ENCODE results near the gene ATG2A.
A peak's percentile ranks its signal among the peaks of the same experiment; 100 is the strongest.

ATG2A gene

GRCh38 chr11:64902102-64902900 lies 14.7 kb downstream of the ATG2A start:
- DNase-seq (ENCODE audit: low read depth in 2 of 2): no peak

- no peak for DNase-seq (ENCODE audit: low read depth in 2 of 2)
Measured at GRCh38 chr11:64900774-64901173, 16.2 kb downstream of the ATG2A start.

- peak in 1 of 2 donors; percentile 57 for DNase-seq (ENCODE audit: low read depth in 2 of 2)
Measured at GRCh38 chr11:64900263-64900678, 16.7 kb downstream of the ATG2A start.

- no peak for DNase-seq (ENCODE audit: low read depth in 2 of 2)
Measured at GRCh38 chr11:64898541-64898940, 18.5 kb downstream of the ATG2A start.

- DNase-seq (ENCODE audit: low read depth in 2 of 2): no peak
Measured at GRCh38 chr11:64898076-64898445, 18.9 kb downstream of the ATG2A start.

GRCh38 chr11:64897381-64898075 lies 19.5 kb downstream of the ATG2A start:
- DNase-seq (ENCODE audit: low read depth in 2 of 2): no peak

GRCh38 chr11:64896448-64897022 lies 20.5 kb downstream of the ATG2A start:
- DNase-seq (ENCODE audit: low read depth in 2 of 2): no peak

- no peak for DNase-seq (ENCODE audit: low read depth in 2 of 2)
Measured at GRCh38 chr11:64894812-64895452, 22.1 kb downstream of the ATG2A start.

GRCh38 chr11:64894070-64894811 lies 22.8 kb downstream of the ATG2A start:
- peak; percentile 74 to 80 for DNase-seq (ENCODE audit: low read depth in 2 of 2)

- DNase-seq (ENCODE audit: low read depth in 2 of 2): no peak
Measured at GRCh38 chr11:64893194-64894069, 23.6 kb downstream of the ATG2A start.

- no peak for DNase-seq (ENCODE audit: low read depth in 2 of 2)
Measured at GRCh38 chr11:64892838-64893193, 24.2 kb downstream of the ATG2A start.

GRCh38 chr11:64892411-64892831 lies 24.6 kb downstream of the ATG2A start:
- DNase-seq (ENCODE audit: low read depth in 2 of 2): no peak

GRCh38 chr11:64891880-64892279 lies 25.1 kb downstream of the ATG2A start:
- DNase-seq (ENCODE audit: low read depth in 2 of 2): no peak

GRCh38 chr11:64891215-64891848 lies 25.7 kb downstream of the ATG2A start:
- DNase-seq (ENCODE audit: low read depth in 2 of 2): no peak

- DNase-seq (ENCODE audit: low read depth in 2 of 2): no peak
Measured at GRCh38 chr11:64890522-64890939, 26.5 kb downstream of the ATG2A start.

- DNase-seq (ENCODE audit: low read depth in 2 of 2): no peak
Measured at GRCh38 chr11:64888729-64889511, 28.1 kb downstream of the ATG2A start.

- no peak for DNase-seq (ENCODE audit: low read depth in 2 of 2)
Measured at GRCh38 chr11:64888406-64888728, 28.6 kb downstream of the ATG2A start.

GRCh38 chr11:64887757-64888405 lies 29.1 kb downstream of the ATG2A start:
- peak; percentile 57 to 58 for DNase-seq (ENCODE audit: low read depth in 2 of 2)

GRCh38 chr11:64887234-64887756 lies 29.7 kb downstream of the ATG2A start:
- DNase-seq (ENCODE audit: low read depth in 2 of 2): no peak
